ENCODE results near the gene SAP30BP.

SAP30BP gene

GRCh38 chr17:75691801-75692626 is 24.9 kb downstream of the SAP30BP start:
- DNase-seq, result no peak

DNA sequence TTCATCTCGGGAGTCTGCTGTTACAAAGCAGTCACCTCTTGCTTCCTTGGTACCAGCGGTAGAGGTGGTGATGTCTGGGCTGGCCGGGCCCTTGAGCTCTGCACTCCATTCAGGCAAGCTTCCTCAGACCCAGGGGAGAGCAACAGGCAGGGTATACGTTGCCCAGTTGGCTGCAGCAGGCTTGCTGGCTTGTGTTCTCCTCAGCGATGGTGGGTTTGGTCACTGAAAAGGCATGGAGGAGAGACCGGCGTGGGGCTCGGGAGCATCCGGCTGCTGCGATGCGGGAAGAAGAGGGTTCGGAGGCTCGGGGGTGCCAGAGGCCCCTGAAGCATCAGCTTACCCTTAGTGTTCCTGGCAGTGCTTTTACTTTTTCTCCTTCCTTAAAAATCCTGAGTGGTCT is 25.8 kb downstream of the SAP30BP start:
- no peak for DNase-seq

DNA sequence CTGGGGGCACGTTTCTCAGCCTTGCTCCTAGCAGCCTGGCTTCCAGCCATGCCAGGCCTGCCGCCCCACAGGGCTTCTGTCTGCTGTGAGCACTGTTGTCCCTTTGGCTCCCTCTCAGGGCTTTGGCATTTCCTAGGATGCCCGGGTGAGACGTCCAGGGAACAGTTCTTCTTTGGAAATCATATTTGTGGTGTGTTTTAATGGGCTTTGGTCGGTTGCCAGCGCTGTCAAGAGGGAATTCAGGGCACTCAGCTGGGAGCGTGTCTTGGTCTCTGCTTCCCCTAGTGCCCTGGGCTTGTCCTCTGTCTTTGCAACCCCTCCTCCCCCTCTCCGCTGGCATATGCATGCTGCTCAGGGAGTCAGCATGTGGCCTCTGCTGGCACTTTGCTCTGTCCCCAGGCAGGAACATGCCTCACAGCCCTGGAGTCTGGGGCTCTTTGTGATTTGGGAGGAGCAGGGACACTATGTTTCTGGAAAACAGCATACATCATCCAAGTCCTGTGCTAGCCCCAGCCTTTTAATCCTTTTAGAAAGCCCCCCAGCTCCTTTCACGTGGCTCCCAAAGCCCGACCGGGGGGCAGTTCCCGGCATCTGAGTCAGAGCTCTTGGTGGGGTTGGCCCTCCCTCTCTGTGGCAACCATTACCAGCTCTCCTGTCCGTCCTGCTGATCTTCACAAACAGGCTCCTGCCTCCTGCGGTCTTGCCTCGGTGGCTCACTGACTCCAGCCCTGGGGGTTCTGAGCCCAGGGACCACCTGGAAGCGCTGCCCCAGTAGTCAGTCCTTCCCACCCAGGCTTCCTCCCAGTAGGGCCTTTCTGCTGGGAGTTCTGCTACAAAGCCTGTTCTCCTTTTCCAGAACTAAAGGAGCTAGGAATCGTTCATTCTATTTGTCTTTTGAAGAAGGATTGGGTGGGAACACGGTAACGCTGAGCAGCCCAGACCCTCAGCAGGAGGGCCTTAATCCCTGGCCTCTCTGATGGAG is 26.7 kb downstream of the SAP30BP start:
- DNase-seq, result no peak

DNA sequence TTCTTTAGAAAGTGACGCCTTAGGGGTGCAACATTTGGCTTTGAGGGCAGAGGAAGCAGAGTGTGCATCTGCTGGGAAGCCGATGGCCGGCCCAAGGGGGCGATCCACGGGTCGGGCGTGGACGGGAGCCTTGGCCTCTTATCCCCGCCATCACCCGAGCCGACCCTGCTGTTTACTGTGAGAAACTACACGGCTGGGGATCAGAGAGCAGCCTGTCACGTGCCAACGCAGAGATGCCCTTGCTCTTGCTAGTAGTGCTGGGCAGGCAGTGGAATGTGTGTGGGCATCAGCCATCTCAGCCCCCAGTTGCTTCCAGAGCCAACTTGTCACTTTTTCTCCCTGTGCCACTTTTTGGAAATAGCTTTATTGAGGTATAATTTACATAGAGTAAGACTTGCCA is 27.4 kb downstream of the SAP30BP start:
- DNase-seq, result no peak

DNA sequence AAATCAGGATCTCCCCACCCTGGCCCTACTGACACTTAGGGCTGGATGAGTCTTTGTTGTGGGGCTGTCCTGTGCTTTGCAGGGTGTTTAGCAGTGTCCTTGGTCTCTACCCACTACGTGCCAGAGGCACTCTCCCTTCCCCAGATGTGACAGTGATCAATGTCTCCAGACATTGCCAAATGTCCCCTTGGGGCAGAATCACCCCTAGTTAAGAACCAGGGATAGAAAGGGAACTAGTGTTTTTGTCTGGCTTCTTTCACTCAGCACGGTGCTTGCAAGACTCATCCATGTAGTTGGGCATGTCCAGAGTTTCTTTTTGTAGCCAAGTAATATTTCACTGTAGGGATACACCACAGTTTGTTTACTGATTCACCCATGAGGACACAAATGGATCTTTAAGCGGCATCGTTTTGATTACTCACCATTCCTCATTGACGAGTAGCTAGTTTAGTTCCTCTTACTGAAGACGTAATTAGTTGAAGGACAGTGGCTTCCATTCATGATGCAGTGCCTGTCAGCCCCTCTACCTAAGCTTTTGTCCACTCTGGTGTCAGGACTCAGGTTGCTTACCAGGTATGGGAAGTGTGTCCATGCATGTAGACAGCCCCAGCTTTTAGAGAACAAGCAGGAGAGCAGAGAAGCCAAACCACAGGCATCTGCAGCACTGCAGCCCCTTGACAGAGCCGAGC is 28.1 kb downstream of the SAP30BP start:
- no peak for DNase-seq

DNA sequence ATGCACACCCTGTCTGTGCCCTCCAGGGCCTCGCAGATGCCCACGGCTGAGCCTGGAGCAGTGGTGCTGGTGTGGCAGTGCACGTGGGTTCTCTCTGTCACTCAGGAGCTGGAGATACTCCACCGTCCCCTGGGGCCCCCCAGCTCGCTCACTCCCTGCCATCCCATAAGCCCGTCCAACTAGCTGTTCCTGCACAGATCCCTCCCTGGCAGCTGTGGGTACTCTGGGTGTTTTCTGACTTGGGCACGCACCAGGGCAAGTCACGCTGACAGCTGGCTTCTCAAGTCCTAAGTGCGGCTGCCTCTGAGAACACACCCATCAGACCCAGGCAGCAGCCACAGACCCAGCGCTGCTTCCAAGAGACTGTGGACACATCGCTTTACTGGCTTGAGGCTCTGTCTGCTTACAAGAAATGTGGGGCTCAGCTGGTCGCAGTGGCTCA is 28.7 kb downstream of the SAP30BP start:
- no peak for DNase-seq

DNA sequence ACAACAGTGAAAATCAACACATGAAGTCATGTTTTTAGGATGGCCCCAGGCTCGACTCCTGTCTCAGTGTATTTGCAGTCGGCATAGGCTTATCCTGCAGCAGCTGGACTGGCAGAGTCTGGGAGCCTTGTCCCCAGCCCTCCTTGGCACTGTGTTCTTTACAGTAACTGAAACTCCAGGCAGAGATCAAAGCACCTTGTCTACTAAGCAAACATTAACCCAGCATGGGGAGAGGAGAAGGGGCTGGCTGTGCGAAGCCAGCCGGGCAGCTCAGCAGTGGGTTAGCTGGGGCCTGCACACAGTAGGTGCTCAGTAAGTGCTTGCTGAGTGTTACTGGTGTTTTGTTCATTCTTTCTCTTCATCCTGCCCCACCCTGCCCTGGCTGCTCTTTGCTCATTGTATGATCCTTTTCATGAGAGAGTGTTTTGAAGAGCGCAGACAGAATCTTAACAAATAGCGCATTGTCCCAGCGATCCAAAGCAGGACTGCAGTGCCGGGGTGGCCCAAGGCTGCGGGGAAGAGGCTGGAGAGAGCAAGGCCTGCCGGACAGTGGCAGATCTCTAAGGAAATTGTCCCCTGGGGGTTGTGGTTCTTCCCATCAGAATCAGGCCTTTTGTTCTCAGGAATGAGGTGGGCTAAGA is 30.6 kb downstream of the SAP30BP start:
- no peak for DNase-seq

DNA sequence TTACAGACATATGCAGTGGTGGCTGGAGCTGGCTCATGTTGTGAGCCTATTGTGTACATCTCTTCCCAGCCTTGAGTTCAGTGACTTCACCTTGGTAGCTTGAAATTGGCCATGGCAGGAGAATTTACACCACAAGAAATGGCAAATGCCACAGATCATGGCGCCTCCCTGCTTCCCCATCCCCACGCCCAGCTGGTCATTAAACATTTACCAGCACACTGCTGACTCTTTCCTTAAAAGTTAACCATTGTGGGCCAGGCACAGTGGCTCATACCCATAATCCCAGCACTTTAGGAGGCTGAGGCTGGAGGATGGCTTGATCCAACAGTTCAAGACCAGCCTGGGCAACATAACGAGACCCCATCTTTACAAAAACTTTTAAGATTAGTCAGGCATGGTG is 31.5 kb downstream of the SAP30BP start:
- no peak for DNase-seq

DNA sequence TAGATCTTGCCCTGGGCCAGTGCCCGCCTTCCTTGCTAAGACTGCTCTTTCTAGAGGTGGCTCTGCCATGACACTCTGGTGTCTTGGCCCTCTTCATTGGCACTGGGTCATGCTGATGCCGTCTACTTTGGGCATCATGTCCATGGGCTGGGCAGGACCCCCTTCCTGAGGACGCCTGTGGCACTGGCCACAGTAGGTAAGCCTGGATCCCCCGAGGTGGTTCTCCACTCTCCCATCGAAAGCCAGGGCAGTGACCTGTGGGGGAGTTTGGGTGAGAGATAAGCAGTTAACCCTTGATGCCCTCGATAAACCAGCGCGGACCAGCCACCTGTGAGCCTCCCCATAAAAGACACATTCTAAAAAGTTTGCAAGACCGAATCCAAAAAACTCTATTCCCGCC is 34.1 kb downstream of the SAP30BP start:
- DNase-seq, result no peak

GRCh38 chr17:75703191-75703590 is 36.1 kb downstream of the SAP30BP start:
- no peak for DNase-seq

GRCh38 chr17:75703591-75703990 is 36.5 kb downstream of the SAP30BP start:
- no peak for DNase-seq

- DNase-seq, result no peak
Measured at GRCh38 chr17:75704963-75705875, 38.1 kb downstream of the SAP30BP start.

- no peak for DNase-seq
Measured at GRCh38 chr17:75706042-75706728, 39.0 kb downstream of the SAP30BP start.

DNA sequence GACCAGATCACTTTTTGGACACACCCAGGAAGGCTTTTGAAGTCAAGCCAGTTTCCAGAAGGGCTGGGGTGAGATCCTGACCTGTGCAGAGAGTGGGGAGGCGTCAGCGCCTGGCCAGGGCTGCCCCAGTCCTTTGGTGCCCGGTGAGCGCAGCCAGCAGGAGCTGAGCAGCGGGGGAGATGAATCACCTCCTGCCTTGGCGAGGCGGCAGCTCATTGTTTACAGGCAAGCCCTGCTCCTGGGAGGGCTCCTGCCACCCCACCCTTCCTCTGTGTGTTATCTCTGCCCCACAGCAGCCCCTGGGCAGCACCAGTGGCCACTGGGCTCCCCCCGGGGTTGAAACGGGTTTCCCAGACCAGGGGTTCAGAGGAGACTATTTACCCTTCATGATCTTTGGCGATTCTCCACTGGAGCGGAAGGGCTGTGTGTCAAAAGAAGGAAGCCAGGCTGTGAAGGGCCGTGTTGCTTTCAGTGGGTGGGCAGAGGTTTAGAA is 40.0 kb downstream of the SAP30BP start:
- no peak for DNase-seq

DNA sequence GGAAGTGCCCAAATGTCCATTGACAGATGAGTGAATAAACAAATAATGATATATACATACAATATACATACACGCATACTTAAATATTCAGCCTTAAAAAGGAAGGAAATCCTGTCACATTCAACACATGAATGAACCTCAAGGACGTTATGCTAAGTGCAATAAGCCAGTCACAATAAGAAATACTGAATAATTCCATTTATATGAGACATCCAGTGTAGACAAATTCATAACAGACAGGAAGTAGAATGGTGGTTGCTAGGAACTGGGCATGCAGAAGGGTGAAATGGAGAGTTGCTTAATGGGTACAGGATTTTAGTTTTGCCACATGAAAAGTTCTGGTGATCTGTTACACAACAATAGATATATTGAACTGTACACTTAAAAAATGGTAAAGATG is 45.3 kb downstream of the SAP30BP start:
- no peak for DNase-seq

DNA sequence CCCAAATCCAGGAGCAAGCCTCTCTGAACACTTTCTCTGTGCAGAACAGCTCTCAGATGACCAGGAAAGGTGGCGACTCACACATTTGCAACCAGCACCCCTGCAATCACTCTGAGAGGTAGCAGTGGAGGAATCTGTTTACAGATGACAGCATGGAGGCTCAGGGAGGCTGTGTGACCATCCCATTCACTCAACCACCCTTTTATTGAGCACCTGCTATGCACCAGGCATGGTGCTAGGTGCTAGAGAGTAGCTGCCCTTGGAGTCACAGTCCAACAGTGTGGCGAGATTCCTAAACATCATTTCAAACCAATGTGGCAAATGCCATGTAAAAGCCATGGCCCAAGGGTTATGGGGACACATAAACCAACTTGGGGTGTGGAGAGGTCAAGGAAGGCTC is 52.6 kb downstream of the SAP30BP start:
- DNase-seq, result no peak

DNA sequence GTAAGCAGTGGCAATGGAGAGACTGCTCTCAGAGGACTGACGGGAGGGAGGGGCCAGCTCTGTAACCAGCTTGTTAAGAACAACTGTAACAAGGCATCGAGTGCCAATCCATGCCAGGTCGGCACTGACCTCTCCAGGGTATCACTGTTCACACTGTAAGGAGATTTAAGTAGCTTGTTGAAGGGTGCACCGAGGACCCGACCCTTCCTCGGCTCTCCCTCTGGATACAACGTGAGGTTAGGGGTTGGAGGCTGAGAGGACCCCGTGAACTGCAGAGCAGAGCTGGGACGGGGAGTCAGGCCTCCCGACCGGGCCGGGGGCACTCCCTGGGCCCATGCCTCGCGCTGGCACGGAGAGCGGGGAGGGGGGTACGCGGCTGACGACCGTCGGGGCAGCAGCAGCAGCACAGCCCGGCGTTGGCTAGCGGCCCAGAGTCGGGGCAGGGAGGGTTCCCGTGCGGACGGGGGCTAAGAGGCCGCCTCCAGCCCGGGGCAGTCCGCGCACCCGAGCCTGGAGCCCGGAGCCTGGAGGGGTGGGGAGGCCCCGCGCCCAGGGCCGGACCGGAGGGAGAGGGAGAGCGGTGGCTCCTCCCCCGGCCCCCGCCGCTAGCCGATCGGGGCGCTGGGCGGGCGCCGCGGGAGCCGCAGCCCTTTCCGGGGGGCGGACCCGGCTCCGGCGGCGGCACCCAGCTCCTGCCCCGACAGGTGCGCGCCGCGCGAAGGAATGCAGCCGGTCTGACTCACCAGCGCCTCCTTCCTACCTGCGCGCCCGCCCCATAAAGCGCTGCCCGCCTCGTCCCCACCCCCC is 53.7 kb downstream of the SAP30BP start, which contains the start of gene ITGB4:
ITGB4 (plus strand) TSS at position 804 of the 807 bp plus-strand sequence. CDS start 3,245 bp downstream, outside the sequence.
- DNase-seq, result peak; percentile 46

DNA sequence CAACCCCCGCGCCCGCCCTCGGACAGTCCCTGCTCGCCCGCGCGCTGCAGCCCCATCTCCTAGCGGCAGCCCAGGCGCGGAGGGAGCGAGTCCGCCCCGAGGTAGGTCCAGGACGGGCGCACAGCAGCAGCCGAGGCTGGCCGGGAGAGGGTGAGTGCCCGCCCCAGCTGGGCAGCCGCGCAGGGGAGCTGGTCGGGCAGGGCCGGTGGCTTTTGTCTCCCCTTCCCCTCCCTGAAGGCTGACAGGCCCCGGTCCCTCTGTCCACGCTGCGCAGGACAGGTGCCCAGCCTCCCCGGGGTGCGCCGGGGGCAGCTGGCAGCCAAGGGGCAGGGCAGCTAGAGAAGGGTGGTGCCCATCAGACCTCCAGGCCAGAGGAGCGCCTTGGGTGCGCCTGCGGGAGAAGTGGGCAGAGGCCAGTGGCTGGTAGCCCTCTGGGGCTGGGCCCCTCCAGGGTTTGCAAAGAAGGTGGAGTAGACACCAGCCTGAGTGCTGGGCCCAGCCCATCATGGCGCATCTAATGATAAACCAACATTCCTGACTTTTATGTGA is 54.4 kb downstream of the SAP30BP start:
- DNase-seq, result no peak

GRCh38 chr17:75722076-75722475 is 54.9 kb downstream of the SAP30BP start:
- no peak for DNase-seq
